GM18520 (cell line): ENCODE data around the gene FOXJ2.
"Not testable (repeated sequence)": the region's sequence is repeated elsewhere in the genome, so short reads cannot be mapped to it uniquely, and the experiment has no call there.

Experiments used
- ATAC-seq: cut with Tn5 transposase; IDR thresholded peaks from one replicate; pipeline ENCODE4 v1.9.1; 2021; ENCODE audit not compliant: unreplicated experiment

FOXJ2 gene

GRCh38 chr12:8032242-8033152 lies at the start of gene FOXJ2:
Gene FOXJ2, plus strand, starts transcription at chr12:8032716. Its CDS starts 7,117 bp downstream, at chr12:8039833.
- ATAC-seq, result peak; percentile 64

- ATAC-seq, result not testable (repeated sequence)
Observed at GRCh38 chr12:7983019-7983418, 49.5 kb upstream of the FOXJ2 start.

- not testable (repeated sequence) for ATAC-seq
Observed at GRCh38 chr12:7983460-7983859, 49.1 kb upstream of the FOXJ2 start.

GRCh38 chr12:7984900-7985299 lies 47.6 kb upstream of the FOXJ2 start:
- no peak for ATAC-seq

GRCh38 chr12:7985802-7986418 lies 46.6 kb upstream of the FOXJ2 start:
- ATAC-seq, result no peak

GRCh38 chr12:7989827-7990491 lies 42.6 kb upstream of the FOXJ2 start:
- peak; percentile 52 for ATAC-seq

GRCh38 chr12:7991535-7991934 lies 41.0 kb upstream of the FOXJ2 start:
- no peak for ATAC-seq

GRCh38 chr12:7994731-7995205 lies 37.7 kb upstream of the FOXJ2 start:
- peak; percentile 4 for ATAC-seq

GRCh38 chr12:7995266-7995963 lies 37.1 kb upstream of the FOXJ2 start:
- peak; percentile 99 for ATAC-seq

GRCh38 chr12:8000827-8001226 lies 31.7 kb upstream of the FOXJ2 start:
- ATAC-seq, result not testable (repeated sequence)

GRCh38 chr12:8001496-8001895 lies 31.0 kb upstream of the FOXJ2 start:
- ATAC-seq, result not testable (repeated sequence)

- ATAC-seq, result not testable (repeated sequence)
Observed at GRCh38 chr12:8004897-8005296, 27.6 kb upstream of the FOXJ2 start.

- ATAC-seq, result no peak
Observed at GRCh38 chr12:8011331-8011730, 21.2 kb upstream of the FOXJ2 start.

- ATAC-seq, result no peak
Observed at GRCh38 chr12:8012651-8013309, 19.7 kb upstream of the FOXJ2 start.

- no peak for ATAC-seq
Observed at GRCh38 chr12:8014836-8015235, 17.7 kb upstream of the FOXJ2 start.

- not testable (repeated sequence) for ATAC-seq
Observed at GRCh38 chr12:8018213-8018612, 14.3 kb upstream of the FOXJ2 start.

GRCh38 chr12:8018666-8019581 lies 13.6 kb upstream of the FOXJ2 start:
- ATAC-seq, result no peak

- peak; percentile 96 for ATAC-seq
Observed at GRCh38 chr12:8026291-8026900, 6.1 kb upstream of the FOXJ2 start.

GRCh38 chr12:8027856-8028255 lies 4.7 kb upstream of the FOXJ2 start:
- no peak for ATAC-seq
